Measurements from ENCODE around the gene WNT5A. TPM values are rescaled to one million over a fixed set of nuclear protein-coding genes. Genes with fewer than 3 reads are reported as not detected.

WNT5A gene
- total and polyA plus RNA-seq, 9 of the 15 experiments (the other 6 are each of a cell fraction or from before 2014, with no cell fraction given): 0.11 TPM; not detected in 8

- ChIA-PET POLR2A (no interaction called here), CTCF (ENCODE audit: low intra/inter-chr PET ratio) (no interaction called here)
- H3K27me3 ChIP-seq (ENCODE audit: control insufficient read depth in 2 of 2, insufficient read depth in 2 of 2, low read length in 2 of 2): no peaks in the 10 kb centered on the region
- no peaks in the 10 kb centered on the region for H3K79me2 ChIP-seq (ENCODE audit: control insufficient read depth, insufficient read depth, low read length)
- H4K20me1 ChIP-seq (replicated peaks; ENCODE audit: control insufficient read depth, insufficient read depth, low read length): no peaks in the 10 kb centered on the region
- in situ Hi-C loops (cut with MboI) (no loop called here), intact Hi-C loops (cut with micrococcal nuclease) (no loop called here)
- H3K9ac ChIP-seq (ENCODE audit: insufficient read depth in 1 of 2, low read depth in 2 of 2, low read length in 2 of 2): no peak overlapping the region
- DNase-seq (ENCODE audit: extremely low read depth in 1 of 4, low spot score in 3 of 4) (no peak), ATAC-seq (no peak), FAIRE-seq (no peak)
- no peak overlapping the region for H3K27ac ChIP-seq (ENCODE audit: extremely low read depth, low read depth, low read length)
- BruUV-seq (replicated peaks): no TSS peak
- no peaks in the 10 kb centered on the region for H3K36me3 ChIP-seq (ENCODE audit: control insufficient read depth, insufficient read depth, low read length)
- 0% methylated on average over 2 of the region's 2 CpGs for WGBS (ENCODE audit: insufficient coverage, low coverage, missing lambda C conversion rate)
- no peak for TF ChIP-seq CXXC5 (CRISPR knock-in tag; IDR thresholded peaks at IDR 0.05)
- TF ChIP-seq COPS2 (conservative IDR thresholded peaks at IDR 0.05): no peak
- no peak for TF ChIP-seq ARID3B (CRISPR knock-in tag; IDR thresholded peaks at IDR 0.05; ENCODE audit: borderline replicate concordance)
- no peak for TF ChIP-seq GTF2F1 (IDR thresholded peaks at IDR 0.05; ENCODE audit: low read depth, low read length)
- no peak for TF ChIP-seq SRSF7 (optimal IDR thresholded peaks at IDR 0.05; ENCODE audit: low read depth, low read length)
- TF ChIP-seq PREB (CRISPR knock-in tag; IDR thresholded peaks at IDR 0.05): no peak
- no peak for TF ChIP-seq TAF1 (IDR thresholded peaks at IDR 0.05; ENCODE audit: control insufficient read depth, extremely low read depth, insufficient read depth, low read length, severe bottlenecking)
- no peak for TF ChIP-seq MIER1 (IDR thresholded peaks at IDR 0.05; ENCODE audit: low read depth)
- TF ChIP-seq NFATC3 (IDR thresholded peaks at IDR 0.05): no peak
- no peak for TF ChIP-seq PPARD (CRISPR knock-in tag; IDR thresholded peaks at IDR 0.05)
- H3K4me3 ChIP-seq: no peak overlapping the region
- no peaks in the 10 kb centered on the region for H3K4me1 ChIP-seq (replicated peaks in 1 of 2; ENCODE audit: control insufficient read depth in 2 of 2, insufficient read depth in 2 of 2, low read length in 2 of 2)
- H2AFZ ChIP-seq (ENCODE audit: low read depth, low read length): no peak overlapping the region
- H3K9me1 ChIP-seq (ENCODE audit: control insufficient read depth, insufficient read depth, low read length): no peaks in the 10 kb centered on the region
- H3K4me2 ChIP-seq (ENCODE audit: insufficient read depth, low read length): no peak overlapping the region
- no peaks in the 10 kb centered on the region for H3K9me3 ChIP-seq (replicated peaks; ENCODE audit: control insufficient read depth, insufficient read depth, low read depth, low read length)
These were observed 34.2 kb downstream of the WNT5A start for GRCh38 chr3:55452886-55453285.

Data from K562 (cell line).